ENCODE data around the gene TRIM58. TPM values are rescaled to one million over a fixed set of nuclear protein-coding genes. Genes with fewer than 3 reads are reported as not detected.

The TRIM58 gene
- polyA plus RNA-seq (2012; ENCODE audit: insufficient read length, low read depth) = not detected

- no peak for TF ChIP-seq POLR2AphosphoS5 (IDR thresholded peaks at IDR 0.05; ENCODE audit: low read depth, low read length)
- no peak for TF ChIP-seq REST (IDR thresholded peaks at IDR 0.05; ENCODE audit: insufficient read depth in 1 of 2, low read depth in 2 of 2, low read length in 2 of 2)
- TF ChIP-seq TAF1 (IDR thresholded peaks at IDR 0.05; ENCODE audit: borderline replicate concordance, insufficient read depth, low read length) = no peak
- TF ChIP-seq SIN3A (IDR thresholded peaks at IDR 0.05; ENCODE audit: borderline replicate concordance, insufficient read depth, low read length) = no peak
- no peak for TF ChIP-seq FOXP2 (optimal IDR thresholded peaks at IDR 0.05; ENCODE audit: borderline replicate concordance, extremely low read depth, extremely low read length, insufficient read depth)
Observed at GRCh38 chr1:247857069-247857984, at the start of gene TRIM58. Gene TRIM58, plus strand, starts transcription at chr1:247857187. Its CDS starts 60 bp downstream, at chr1:247857247.

- TF ChIP-seq POLR2AphosphoS5 (IDR thresholded peaks at IDR 0.05; ENCODE audit: low read depth, low read length) (no peak), REST (IDR thresholded peaks at IDR 0.05; ENCODE audit: insufficient read depth in 1 of 2, low read depth in 2 of 2, low read length in 2 of 2) (no peak), TAF1 (IDR thresholded peaks at IDR 0.05; ENCODE audit: borderline replicate concordance, insufficient read depth, low read length) (no peak), SIN3A (IDR thresholded peaks at IDR 0.05; ENCODE audit: borderline replicate concordance, insufficient read depth, low read length) (no peak), FOXP2 (optimal IDR thresholded peaks at IDR 0.05; ENCODE audit: borderline replicate concordance, extremely low read depth, extremely low read length, insufficient read depth) (no peak)
Observed at GRCh38 chr1:247812637-247813036, 44.4 kb upstream of the TRIM58 start.

- TF ChIP-seq REST (IDR thresholded peaks at IDR 0.05; ENCODE audit: insufficient read depth in 1 of 2, low read depth in 2 of 2, low read length in 2 of 2) = no peak
- TF ChIP-seq POLR2AphosphoS5 (IDR thresholded peaks at IDR 0.05; ENCODE audit: low read depth, low read length) = no peak
- TF ChIP-seq SIN3A (IDR thresholded peaks at IDR 0.05; ENCODE audit: borderline replicate concordance, insufficient read depth, low read length) = no peak
- no peak for TF ChIP-seq FOXP2 (optimal IDR thresholded peaks at IDR 0.05; ENCODE audit: borderline replicate concordance, extremely low read depth, extremely low read length, insufficient read depth)
- no peak for TF ChIP-seq TAF1 (IDR thresholded peaks at IDR 0.05; ENCODE audit: borderline replicate concordance, insufficient read depth, low read length)
Observed at GRCh38 chr1:247822060-247822459, 34.9 kb upstream of the TRIM58 start.

GRCh38 chr1:247824023-247824422 lies 33.0 kb upstream of the TRIM58 start, which contains the start of gene OR14A16:
Gene OR14A16, minus strand, starts transcription at chr1:247824119. Its CDS starts 8,390 bp downstream, at chr1:247815729.
- no peak for TF ChIP-seq REST (IDR thresholded peaks at IDR 0.05; ENCODE audit: insufficient read depth in 1 of 2, low read depth in 2 of 2, low read length in 2 of 2)
- TF ChIP-seq SIN3A (IDR thresholded peaks at IDR 0.05; ENCODE audit: borderline replicate concordance, insufficient read depth, low read length) = no peak
- no peak for TF ChIP-seq POLR2AphosphoS5 (IDR thresholded peaks at IDR 0.05; ENCODE audit: low read depth, low read length)
- TF ChIP-seq FOXP2 (optimal IDR thresholded peaks at IDR 0.05; ENCODE audit: borderline replicate concordance, extremely low read depth, extremely low read length, insufficient read depth) = no peak
- no peak for TF ChIP-seq TAF1 (IDR thresholded peaks at IDR 0.05; ENCODE audit: borderline replicate concordance, insufficient read depth, low read length)

All from PFSK-1 (cell line).